CD1c-positive myeloid dendritic cell (primary cell): ENCODE data around the gene MCOLN2.

Experiments used
- DNase-seq: peaks from one replicate; pipeline ENCODE4 v3.0.0-alpha.2; 2016; ENCODE audit errors: extremely low spot score

The MCOLN2 gene

DNA sequence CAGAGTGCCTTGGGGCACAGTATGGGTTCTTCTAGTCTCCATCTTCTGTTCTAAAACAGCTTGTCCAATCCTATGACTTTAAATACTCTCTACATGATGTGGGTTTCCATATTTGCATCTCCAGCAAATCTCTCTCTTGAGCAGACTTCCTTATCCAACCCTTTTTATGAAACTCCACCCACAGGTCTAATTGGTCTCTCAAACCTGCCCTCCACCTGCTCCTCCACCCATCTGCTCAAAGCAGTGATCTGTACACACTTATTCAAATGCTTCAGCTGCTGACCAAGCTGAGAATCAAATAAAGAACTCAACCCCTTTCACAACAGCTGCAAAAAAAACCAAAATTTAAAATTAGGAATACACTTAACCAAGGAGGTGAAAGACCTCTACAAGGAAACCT is 11.5 kb downstream of the MCOLN2 start:
- no peak for DNase-seq

DNA sequence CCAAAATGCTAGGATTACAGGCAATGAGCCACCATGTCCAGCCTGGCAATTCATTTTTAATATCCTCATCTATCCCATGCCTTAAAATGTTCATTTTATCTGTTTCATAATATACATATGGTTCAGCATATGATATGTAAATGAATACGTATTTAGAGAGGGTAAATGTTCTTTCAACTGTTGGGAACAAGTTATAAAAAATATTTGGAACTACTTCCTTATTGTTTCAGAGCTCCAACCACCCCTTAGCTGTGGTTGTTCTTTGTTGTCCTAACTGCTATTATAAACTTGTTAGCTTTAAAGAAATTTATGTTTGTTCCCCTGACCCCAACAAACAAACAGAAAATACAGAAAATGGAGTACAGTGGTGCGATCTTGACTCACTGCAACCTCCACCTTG is 14.5 kb downstream of the MCOLN2 start:
- DNase-seq = no peak

GRCh38 chr1:84975035-84975434 is 21.9 kb downstream of the MCOLN2 start:
- DNase-seq = no peak

DNA sequence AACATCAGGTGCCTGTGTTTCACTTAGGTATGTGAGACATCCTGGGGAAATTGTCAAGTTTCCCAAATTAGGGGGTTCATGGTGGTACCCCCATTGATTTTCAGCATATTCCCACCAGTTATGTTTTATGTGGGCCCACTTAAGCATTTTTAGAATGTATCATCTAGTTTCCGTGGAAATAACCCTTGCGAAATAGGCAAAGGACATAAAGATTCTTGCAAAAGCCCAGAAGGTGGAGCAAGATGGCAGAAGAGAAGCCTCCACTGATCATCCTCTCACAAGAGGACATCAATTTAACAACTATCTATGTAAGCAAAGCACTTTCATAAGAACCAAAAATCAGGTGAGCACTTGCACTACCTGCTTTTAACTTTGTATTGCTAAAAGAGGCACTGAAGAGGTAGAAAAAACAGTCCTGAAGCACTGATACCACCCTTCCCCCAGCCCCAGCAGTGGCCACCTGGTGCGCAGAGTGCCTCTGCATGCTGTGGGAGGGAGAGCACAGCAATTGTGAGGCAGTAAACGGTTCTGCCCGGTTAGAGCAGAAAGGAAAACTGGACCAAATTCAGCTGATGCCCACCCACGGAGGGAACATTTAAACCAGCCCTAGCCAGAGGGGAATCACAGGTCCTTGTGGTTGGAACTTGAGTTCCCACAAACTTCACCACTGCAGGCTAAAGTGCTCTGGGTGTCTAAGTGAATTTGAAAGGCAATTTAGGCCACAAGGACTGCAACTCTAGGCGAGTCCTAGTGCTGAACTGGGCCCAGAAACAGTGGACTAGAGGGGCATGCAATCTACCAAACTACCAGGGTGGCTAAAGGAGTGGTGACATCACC is 23.2 kb downstream of the MCOLN2 start:
- peak; percentile 34 for DNase-seq

DNA sequence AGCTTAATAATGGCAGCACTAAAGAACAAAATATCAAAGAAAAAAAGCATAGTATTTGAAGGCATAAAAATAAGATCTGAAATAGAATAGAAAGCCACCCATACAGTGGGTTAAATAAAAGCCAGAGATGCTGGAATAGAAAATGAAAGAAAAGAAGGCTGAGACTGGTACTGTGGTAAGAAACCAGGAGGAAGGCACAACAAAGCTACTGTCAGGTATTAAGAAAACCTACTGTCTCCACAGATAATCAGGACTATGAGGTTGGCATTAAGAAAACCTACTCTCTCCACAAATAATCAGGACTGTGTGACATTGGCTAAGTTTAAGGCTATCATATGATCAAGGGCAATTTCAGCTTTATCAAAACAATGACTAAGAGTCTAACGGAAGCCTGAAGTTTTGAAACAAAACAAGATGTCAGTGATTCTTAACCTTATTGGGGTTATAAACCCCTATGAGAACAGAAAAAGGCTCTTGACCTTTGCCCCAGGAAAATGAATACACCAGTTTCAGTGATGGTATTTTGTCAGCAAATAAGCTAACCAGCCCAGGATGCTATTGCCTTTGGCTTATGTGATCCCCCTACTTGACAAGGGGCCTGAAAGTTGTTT is 24.4 kb downstream of the MCOLN2 start:
- DNase-seq = no peak

GRCh38 chr1:84971957-84972356 is 25.0 kb downstream of the MCOLN2 start:
- DNase-seq = no peak

GRCh38 chr1:84969489-84970250 is 27.2 kb downstream of the MCOLN2 start:
- DNase-seq = no peak

DNA sequence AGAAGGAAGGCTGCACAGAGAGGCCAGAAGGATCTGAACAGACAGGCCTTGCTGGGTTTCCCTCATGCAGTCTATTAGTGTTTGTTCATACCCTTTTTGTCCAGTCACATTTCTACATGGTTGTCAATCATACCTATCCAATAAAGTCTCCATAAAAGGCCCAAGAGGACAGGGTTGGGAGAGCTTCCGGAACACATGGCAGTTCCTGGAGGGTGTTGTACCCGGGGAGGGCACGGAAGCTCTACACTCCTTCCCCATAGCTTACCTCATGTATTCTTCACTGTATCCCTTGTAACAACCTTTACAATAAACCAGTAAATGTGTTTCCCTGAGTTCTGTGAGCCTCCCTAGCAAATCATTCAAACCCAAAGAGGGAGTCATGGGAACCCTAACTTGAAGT is 28.0 kb downstream of the MCOLN2 start:
- no peak for DNase-seq

DNA sequence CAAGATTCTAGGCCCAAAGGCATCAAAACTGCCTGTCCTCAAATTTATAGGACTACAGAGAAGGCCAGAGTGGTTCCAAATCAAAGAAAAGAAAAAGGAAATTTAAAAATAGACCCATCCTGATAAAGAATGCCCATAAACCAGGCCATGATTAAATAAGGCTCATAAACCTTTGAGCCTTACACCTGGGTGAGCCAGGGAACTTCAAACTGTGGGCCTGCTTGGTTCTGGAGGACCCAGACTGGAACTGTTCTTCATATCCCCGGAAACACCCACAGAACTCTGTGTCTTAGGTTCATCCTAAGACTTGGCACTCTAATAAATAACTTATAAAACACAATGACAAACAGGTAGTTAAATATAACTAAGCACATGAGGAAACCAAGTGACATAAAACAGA is 28.8 kb downstream of the MCOLN2 start:
- no peak for DNase-seq

DNA sequence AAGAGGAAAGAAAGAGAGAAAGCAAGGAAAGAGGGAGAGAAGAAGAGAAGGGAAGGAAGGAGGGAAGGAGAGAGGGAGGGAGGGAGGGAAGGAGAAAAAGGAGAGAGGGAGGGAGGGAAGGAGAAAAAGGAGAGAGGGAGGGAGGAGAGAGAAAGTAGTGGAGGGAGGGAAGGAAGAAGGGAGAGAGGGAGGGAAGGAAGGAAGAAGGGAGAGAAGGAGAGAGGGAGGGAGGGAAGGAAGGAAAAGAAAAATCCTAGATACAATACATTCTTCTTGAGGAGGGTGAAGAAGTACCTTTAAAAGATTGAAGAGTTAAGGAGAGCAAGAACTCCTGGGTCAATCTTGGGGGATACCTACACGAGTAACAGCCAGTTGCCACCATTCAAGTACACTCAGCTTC is 29.2 kb downstream of the MCOLN2 start:
- DNase-seq = no peak

DNA sequence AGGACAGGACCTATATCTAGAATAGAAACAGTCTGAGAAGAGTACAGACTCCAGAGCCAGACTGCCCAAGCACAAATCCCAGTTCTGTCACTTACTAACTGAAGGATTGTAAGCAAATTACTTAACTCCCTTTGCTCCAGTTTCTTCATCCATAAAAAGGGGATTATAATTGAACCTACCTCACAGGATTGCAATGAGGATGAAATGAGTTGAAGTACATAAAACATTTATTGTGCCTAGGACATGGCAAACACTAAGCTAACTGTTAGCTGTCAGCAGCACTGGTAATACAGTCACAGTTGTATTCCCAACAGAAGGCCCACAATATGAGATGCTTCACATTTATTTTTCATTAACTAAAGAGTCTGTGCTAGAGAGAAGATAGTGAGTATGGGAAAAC is 33.9 kb downstream of the MCOLN2 start:
- DNase-seq = no peak

DNA sequence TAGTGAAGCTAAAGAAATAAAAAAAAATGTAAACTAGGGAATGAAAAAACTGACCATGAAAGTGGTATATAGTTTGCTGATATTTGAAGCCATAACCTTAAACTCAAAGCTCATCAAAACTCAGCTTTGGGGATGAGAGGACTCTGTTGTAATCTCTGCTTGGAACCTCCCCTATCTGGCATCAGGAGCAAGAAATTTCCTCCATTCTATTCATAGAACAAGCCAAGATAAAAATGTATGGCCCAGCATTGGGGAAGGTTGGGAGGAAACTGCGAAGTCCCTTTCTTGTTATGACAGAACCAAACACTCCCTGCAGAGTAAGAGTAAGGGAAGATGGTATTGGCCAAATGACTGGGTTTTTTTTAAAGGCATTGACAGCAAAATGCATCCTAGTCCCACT is 35.6 kb downstream of the MCOLN2 start:
- DNase-seq = no peak

- no peak for DNase-seq
Measured at GRCh38 chr1:84960371-84960770, 36.5 kb downstream of the MCOLN2 start.

GRCh38 chr1:84959294-84959693 is 37.6 kb downstream of the MCOLN2 start:
- no peak for DNase-seq

GRCh38 chr1:84957966-84958365 is 38.9 kb downstream of the MCOLN2 start:
- DNase-seq = no peak

DNA sequence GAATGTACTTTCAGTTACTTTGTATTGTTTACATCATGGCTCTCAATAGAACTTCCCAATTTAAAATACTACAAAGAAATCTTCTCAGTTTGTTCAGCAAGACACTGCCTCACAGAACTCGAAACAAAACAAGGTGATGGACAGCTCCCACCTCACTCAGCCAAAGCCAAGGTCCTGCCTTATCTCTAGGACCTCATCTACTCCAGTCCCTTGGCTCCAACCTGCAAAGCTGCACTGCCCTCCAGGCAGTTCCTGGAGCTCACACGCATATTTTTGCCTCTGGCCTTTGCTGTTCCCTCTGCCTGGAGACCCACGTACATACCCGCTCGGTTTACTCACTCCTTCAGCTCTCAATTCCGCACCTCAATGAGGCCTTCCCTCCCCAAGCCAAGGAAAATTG is 40.3 kb downstream of the MCOLN2 start:
- DNase-seq = no peak

GRCh38 chr1:84956097-84956496 is 40.8 kb downstream of the MCOLN2 start:
- DNase-seq = no peak

GRCh38 chr1:84949664-84950063 is 47.2 kb downstream of the MCOLN2 start:
- no peak for DNase-seq

- no peak for DNase-seq
Measured at GRCh38 chr1:84947536-84948410, 49.1 kb downstream of the MCOLN2 start.

GRCh38 chr1:84946631-84947030 is 50.3 kb downstream of the MCOLN2 start:
- no peak for DNase-seq

DNA sequence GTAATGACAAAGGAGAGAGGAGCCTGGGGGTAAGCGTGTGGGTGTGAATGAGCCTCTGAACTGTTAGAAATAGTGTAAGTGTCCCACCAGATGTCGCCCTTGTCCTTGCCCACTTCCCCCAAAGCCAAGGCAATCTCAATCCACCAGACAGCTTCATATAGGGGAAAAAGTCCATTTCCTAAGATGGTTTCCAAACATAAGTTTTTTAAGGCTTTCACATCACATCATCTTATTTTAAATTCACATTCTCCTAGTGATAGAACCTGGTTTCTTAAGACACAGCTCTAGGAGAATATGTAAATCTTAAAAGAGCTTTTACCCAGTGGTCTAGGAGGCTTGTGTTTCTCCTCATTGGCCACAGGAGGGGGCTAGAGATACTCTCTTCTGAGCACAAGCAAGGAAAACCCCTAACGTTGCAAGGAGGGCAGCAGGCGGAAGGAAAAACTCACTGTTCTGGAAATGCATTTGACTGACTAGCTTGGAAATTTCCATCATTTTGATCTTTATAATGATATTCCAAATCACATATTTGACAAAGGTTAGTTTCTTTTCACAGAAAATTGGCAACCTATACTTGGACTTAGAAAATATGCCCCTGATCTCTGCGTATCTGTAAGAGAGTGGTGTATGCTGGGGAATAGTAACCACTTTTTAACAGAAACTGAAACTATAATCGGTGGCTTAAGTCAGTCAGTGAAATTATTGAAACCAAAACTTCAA is 52.0 kb downstream of the MCOLN2 start:
- peak; percentile 94 for DNase-seq
